Measurements from ENCODE around the gene EXOC3L1. TPM values are rescaled to one million over a fixed set of nuclear protein-coding genes. Genes with fewer than 3 reads are reported as not detected.

EXOC3L1 gene
- total RNA-seq, 1 experiment from 2014 or later, result 0.30 TPM

DNA sequence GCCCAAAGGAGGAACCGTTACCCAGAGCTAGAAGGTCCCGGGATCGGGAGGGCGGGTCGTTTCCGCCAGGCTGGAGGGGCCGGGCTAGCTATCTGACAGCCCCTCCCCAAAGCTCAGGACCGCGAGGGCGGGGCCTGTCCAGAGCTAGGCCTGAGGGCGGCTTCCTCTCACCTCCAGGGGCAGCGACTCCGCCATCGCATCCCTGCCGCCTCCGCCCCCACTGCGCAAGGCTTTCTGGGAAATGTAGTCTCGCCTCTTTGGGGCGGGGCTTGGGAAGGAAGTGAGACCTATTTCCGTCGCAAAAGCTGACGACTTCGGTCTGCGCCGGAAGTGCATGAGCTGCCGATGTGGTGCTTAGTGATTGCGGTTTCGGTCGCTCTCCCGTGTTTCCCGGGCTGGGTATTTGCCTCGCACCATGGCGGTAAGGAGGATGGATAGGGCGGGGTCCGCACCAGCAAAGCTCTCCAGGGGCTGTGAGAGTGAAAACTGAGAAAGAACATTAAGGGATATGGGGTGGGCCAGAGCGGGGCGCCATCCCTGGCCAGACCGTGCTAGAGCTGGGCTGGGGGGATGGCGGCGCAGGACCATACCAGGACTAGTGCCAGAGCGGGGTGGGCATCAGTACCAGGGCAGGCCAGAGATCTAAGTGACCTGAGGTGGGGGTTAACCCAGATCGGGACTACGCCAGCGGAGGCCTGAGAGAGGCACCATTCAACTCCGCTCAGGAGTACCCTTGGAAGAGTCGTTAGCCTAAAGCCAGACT lies 37.0 kb upstream of the EXOC3L1 start, which contains the start of gene TMEM208:
Gene TMEM208, plus strand, starts transcription at position 327 of the 763 bp plus-strand sequence. Its CDS starts 89 bp downstream, at position 416.
- TF ChIP-seq SRF (IDR thresholded peaks at IDR 0.05; ENCODE audit: low read depth) (peak; percentile 99), YY1 (IDR thresholded peaks at IDR 0.05; ENCODE audit: extremely low read depth, insufficient replicate concordance, low read depth, low read length) (peak; percentile 90), POLR2A (IDR thresholded peaks at IDR 0.05; ENCODE audit: borderline replicate concordance, extremely low read depth, insufficient read depth, insufficient read length) (peak; percentile 66), RAD21 (IDR thresholded peaks at IDR 0.05; ENCODE audit: low read depth) (no peak), EGR1 (IDR thresholded peaks at IDR 0.05; ENCODE audit: low read depth) (peak; percentile 96), MAX (IDR thresholded peaks at IDR 0.05) (peak; percentile 89), POLR2AphosphoS5 (IDR thresholded peaks at IDR 0.05; ENCODE audit: low read depth, low read length) (peak; percentile 71), FOSL1 (IDR thresholded peaks at IDR 0.05; ENCODE audit: low read depth) (no peak), CBX3 (IDR thresholded peaks at IDR 0.05; ENCODE audit: low read depth) (no peak; the same call in 1 of the 2 replicates), EZH2phosphoT487 (IDR thresholded peaks at IDR 0.05; ENCODE audit: borderline replicate concordance) (no peak), ZFX (IDR thresholded peaks at IDR 0.05) (0 out of 2 replicates have a peak, but pooled peaks have one; percentile 30), ELF1 (IDR thresholded peaks at IDR 0.05; ENCODE audit: borderline replicate concordance, low read depth) (peak; percentile 96; the same call in 1 of the 2 replicates), SP1 (IDR thresholded peaks at IDR 0.05; ENCODE audit: low read depth) (peak; percentile 97), SIN3A (IDR thresholded peaks at IDR 0.05; ENCODE audit: low read depth) (peak; percentile 78)
- TF ChIP-seq, protein P1, sequence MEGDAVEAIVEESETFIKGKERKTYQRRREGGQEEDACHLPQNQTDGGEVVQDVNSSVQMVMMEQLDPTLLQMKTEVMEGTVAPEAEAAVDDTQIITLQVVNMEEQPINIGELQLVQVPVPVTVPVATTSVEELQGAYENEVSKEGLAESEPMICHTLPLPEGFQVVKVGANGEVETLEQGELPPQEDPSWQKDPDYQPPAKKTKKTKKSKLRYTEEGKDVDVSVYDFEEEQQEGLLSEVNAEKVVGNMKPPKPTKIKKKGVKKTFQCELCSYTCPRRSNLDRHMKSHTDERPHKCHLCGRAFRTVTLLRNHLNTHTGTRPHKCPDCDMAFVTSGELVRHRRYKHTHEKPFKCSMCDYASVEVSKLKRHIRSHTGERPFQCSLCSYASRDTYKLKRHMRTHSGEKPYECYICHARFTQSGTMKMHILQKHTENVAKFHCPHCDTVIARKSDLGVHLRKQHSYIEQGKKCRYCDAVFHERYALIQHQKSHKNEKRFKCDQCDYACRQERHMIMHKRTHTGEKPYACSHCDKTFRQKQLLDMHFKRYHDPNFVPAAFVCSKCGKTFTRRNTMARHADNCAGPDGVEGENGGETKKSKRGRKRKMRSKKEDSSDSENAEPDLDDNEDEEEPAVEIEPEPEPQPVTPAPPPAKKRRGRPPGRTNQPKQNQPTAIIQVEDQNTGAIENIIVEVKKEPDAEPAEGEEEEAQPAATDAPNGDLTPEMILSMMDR (IDR thresholded peaks at IDR 0.05 in 2 of 3, conservative IDR thresholded peaks at IDR 0.05 in 1 of 3; ENCODE audit: borderline replicate concordance in 1 of 3, insufficient read depth in 1 of 3, low read depth in 2 of 3, low read length in 2 of 3), result peak in 2 of 3 experiments; percentile 5 to 46; a peak in 2 of 6 replicates
- TF ChIP-seq, protein P2, sequence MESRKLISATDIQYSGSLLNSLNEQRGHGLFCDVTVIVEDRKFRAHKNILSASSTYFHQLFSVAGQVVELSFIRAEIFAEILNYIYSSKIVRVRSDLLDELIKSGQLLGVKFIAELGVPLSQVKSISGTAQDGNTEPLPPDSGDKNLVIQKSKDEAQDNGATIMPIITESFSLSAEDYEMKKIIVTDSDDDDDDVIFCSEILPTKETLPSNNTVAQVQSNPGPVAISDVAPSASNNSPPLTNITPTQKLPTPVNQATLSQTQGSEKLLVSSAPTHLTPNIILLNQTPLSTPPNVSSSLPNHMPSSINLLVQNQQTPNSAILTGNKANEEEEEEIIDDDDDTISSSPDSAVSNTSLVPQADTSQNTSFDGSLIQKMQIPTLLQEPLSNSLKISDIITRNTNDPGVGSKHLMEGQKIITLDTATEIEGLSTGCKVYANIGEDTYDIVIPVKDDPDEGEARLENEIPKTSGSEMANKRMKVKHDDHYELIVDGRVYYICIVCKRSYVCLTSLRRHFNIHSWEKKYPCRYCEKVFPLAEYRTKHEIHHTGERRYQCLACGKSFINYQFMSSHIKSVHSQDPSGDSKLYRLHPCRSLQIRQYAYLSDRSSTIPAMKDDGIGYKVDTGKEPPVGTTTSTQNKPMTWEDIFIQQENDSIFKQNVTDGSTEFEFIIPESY (IDR thresholded peaks at IDR 0.05; ENCODE audit: extremely low read depth, insufficient replicate concordance, low read length), result no peak
- Histone ChIP-seq H3K9ac (ENCODE audit: low read length) (peak within 1 kb of the TSS; percentile 80), H3K4me2 (ENCODE audit: low read length) (peak within 1 kb of the TSS; percentile 88), H3K4me3 (replicated peaks in 1 of 2; ENCODE audit: low read depth in 1 of 2, low read length in 2 of 2) (peak within 1 kb of the TSS; percentile 80 to 88), H3K9me3 (ENCODE audit: control insufficient read depth in 1 of 2, insufficient read depth in 1 of 2, low read depth in 1 of 2, low read length in 2 of 2) (no peaks in the 10 kb centered on the region), H3K36me3 (ENCODE audit: control insufficient read depth in 1 of 2, insufficient read depth in 2 of 2, low read length in 2 of 2) (peaks cover 18 to 35% of the 10 kb centered on the region in 2 experiments; a peak in 3 of 4 replicates), H2AFZ (ENCODE audit: low read depth, low read length, poor library complexity, severe bottlenecking) (no peak within 1 kb of the TSS), H3K27me3 (ENCODE audit: insufficient read depth, low read length) (no peaks in the 10 kb centered on the region), H3K27ac (ENCODE audit: low read depth, low read length) (peak within 1 kb of the TSS; percentile 48), H4K20me1 (ENCODE audit: insufficient read depth) (no peaks in the 10 kb centered on the region), H3K79me2 (ENCODE audit: insufficient read depth, low read length) (peaks cover 18% of the 10 kb centered on the region), H3K9me2 (ENCODE audit: insufficient read depth) (no peaks in the 10 kb centered on the region), H3K4me1 (ENCODE audit: control insufficient read depth in 1 of 2, insufficient read depth in 2 of 2, low read length in 2 of 2) (peaks cover 6 to 18% of the 10 kb centered on the region in 2 experiments; a peak in 3 of 4 replicates)
- CTCF ChIA-PET, result interaction anchor here (0.7 to 2.5 kb wide), 8 partner anchors 9 to 266 kb away, joined by 3 to 10 read pairs (median 4); partner anchors contain the start of genes ATP6V0D1, CES3 and ELMO3
- RAD21 ChIA-PET (ENCODE audit: low non-redundant PET in 1 of 2, low total read pairs in 2 of 2, uncharacterized antibody in 2 of 2, unreplicated experiment in 2 of 2), result interaction anchor here in 1 of 2 experiments (1.0 kb wide), 1 partner anchor 20 kb away, joined by 6 read pairs; the partner anchor contains the start of gene FHOD1
- POLR2A ChIA-PET, result interaction anchor here (0.8 to 1.6 kb wide), 8 partner anchors 10 to 56 kb away, joined by 3 to 13 read pairs (median 3); partner anchors contain the start of genes FHOD1 and NOL3
- BruUV-seq (replicated peaks), result TSS peak; percentile 50
- ATAC-seq (peak; percentile 94), DNase-seq (ENCODE audit: low read depth, low spot score) (peak; percentile 95)
- intact Hi-C loops (cut with micrococcal nuclease), result no loop called here

Measured in HCT116 (cell line).